Measurements from ENCODE around the gene PSMB10.
A peak's percentile ranks its signal among the peaks of the same experiment; 100 is the strongest.

The PSMB10 gene

GRCh38 chr16:67936124-67936879, at the start of gene PSMB10:
Gene PSMB10 (minus strand): TSS chr16:67936850. CDS start chr16:67936749, 101 bp downstream.
- H3K79me2 ChIP-seq (ENCODE audit: insufficient read depth, low read length) = peaks cover 25% of the 10 kb centered on the region
- H3K27me3 ChIP-seq (ENCODE audit: low read length) = no peaks in the 10 kb centered on the region
- no peaks in the 10 kb centered on the region for H3K9me3 ChIP-seq (ENCODE audit: insufficient read depth, low read length)
- peak within 1 kb of the TSS; percentile 8 for H2AFZ ChIP-seq (ENCODE audit: low read depth, low read length, severe bottlenecking)
- no peaks in the 10 kb centered on the region for H4K20me1 ChIP-seq (ENCODE audit: low read depth, low read length)
- no peaks in the 10 kb centered on the region for H3K9me2 ChIP-seq (replicated peaks; ENCODE audit: insufficient read depth, low read length)
- H3K9ac ChIP-seq (ENCODE audit: low read length) = peak within 1 kb of the TSS; percentile 89
- peak within 1 kb of the TSS; percentile 89 for H3K4me2 ChIP-seq (ENCODE audit: low read depth, low read length, poor library complexity, severe bottlenecking)
- peak within 1 kb of the TSS; percentile 77 for H3K4me3 ChIP-seq (ENCODE audit: insufficient read depth, low read length, poor library complexity, severe bottlenecking)
- TF ChIP-seq EZH2phosphoT487 (conservative IDR thresholded peaks at IDR 0.05; ENCODE audit: low read length) = no peak
- TF ChIP-seq, protein P1, sequence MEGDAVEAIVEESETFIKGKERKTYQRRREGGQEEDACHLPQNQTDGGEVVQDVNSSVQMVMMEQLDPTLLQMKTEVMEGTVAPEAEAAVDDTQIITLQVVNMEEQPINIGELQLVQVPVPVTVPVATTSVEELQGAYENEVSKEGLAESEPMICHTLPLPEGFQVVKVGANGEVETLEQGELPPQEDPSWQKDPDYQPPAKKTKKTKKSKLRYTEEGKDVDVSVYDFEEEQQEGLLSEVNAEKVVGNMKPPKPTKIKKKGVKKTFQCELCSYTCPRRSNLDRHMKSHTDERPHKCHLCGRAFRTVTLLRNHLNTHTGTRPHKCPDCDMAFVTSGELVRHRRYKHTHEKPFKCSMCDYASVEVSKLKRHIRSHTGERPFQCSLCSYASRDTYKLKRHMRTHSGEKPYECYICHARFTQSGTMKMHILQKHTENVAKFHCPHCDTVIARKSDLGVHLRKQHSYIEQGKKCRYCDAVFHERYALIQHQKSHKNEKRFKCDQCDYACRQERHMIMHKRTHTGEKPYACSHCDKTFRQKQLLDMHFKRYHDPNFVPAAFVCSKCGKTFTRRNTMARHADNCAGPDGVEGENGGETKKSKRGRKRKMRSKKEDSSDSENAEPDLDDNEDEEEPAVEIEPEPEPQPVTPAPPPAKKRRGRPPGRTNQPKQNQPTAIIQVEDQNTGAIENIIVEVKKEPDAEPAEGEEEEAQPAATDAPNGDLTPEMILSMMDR (IDR thresholded peaks at IDR 0.05; ENCODE audit: insufficient read depth, low read length, poor library complexity, severe bottlenecking) = no peak
- peak within 1 kb of the TSS; percentile 89 for H3K27ac ChIP-seq (ENCODE audit: low read depth, low read length)
- H3K36me3 ChIP-seq (ENCODE audit: low read length) = no peaks in the 10 kb centered on the region
- peaks cover 5% of the 10 kb centered on the region for H3F3A ChIP-seq (ENCODE audit: insufficient read depth)

- Histone ChIP-seq H3K4me3 (ENCODE audit: insufficient read depth, low read length, poor library complexity, severe bottlenecking) (no peak overlapping the region), H3K9me3 (ENCODE audit: insufficient read depth, low read length) (no peaks in the 10 kb centered on the region), H3K27ac (ENCODE audit: low read depth, low read length) (no peak overlapping the region), H3F3A (ENCODE audit: insufficient read depth) (no peaks in the 10 kb centered on the region), H3K27me3 (ENCODE audit: low read length) (no peaks in the 10 kb centered on the region), H2AFZ (ENCODE audit: low read depth, low read length, severe bottlenecking) (no peak overlapping the region), H3K4me2 (ENCODE audit: low read depth, low read length, poor library complexity, severe bottlenecking) (no peak overlapping the region), H3K9me2 (replicated peaks; ENCODE audit: insufficient read depth, low read length) (no peaks in the 10 kb centered on the region), H3K36me3 (ENCODE audit: low read length) (no peaks in the 10 kb centered on the region), H3K79me2 (ENCODE audit: insufficient read depth, low read length) (no peaks in the 10 kb centered on the region), H4K20me1 (ENCODE audit: low read depth, low read length) (no peaks in the 10 kb centered on the region), H3K9ac (ENCODE audit: low read length) (no peak overlapping the region)
- no peak for TF ChIP-seq EZH2phosphoT487 (conservative IDR thresholded peaks at IDR 0.05; ENCODE audit: low read length)
- TF ChIP-seq, protein P1 (IDR thresholded peaks at IDR 0.05; ENCODE audit: insufficient read depth, low read length, poor library complexity, severe bottlenecking) = no peak
Observed at GRCh38 chr16:67982011-67982696, 45.5 kb upstream of the PSMB10 start.

DNA sequence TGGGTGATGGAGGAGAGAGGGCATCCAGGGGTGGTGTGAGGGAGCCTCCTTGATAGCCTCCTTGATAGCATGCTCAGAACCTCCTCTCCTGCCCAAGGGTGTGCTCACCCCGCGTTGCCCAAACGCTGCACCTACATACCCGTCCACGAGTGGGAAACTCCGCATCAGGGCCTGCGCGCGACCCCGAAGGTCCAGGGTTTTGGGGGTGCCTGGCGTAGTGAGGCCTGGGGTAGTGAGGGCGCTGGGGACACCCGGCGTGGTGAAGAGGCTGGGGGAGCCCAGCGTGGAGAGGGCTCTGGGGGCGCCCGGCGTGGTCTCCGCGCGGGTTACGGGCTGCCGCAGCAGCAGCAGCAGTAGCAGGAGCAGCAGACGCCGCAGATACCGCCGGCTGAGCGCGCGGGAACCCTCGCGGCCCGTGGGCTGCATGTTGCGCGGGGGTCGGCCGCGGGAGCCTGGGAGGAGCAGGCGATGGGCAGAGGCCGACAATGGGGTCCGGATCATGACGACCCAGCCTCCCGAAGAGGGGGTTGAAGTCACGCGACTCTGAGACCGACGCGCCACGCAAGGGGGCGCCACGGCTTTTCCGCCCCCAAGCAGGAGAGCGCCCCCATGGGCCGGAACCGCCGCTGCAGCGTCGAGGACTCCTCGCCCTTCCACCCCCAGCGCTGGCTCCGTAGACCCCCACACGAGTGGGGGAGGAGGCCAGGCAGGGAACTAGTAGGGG, 43.5 kb upstream of the PSMB10 start, which contains the start of gene DPEP3:
Gene DPEP3, minus strand, starts transcription at position 545 of the 724 bp plus-strand sequence. Its CDS starts 119 bp downstream, at position 426.
- TF ChIP-seq, protein P1 (IDR thresholded peaks at IDR 0.05; ENCODE audit: insufficient read depth, low read length, poor library complexity, severe bottlenecking) = no peak
- TF ChIP-seq EZH2phosphoT487 (conservative IDR thresholded peaks at IDR 0.05; ENCODE audit: low read length) = no peak
- Histone ChIP-seq H3K9me3 (ENCODE audit: insufficient read depth, low read length) (no peaks in the 10 kb centered on the region), H3K4me2 (ENCODE audit: low read depth, low read length, poor library complexity, severe bottlenecking) (no peak within 1 kb of the TSS), H3K9me2 (replicated peaks; ENCODE audit: insufficient read depth, low read length) (no peaks in the 10 kb centered on the region), H3K9ac (ENCODE audit: low read length) (no peak within 1 kb of the TSS), H2AFZ (ENCODE audit: low read depth, low read length, severe bottlenecking) (no peak within 1 kb of the TSS), H3K36me3 (ENCODE audit: low read length) (no peaks in the 10 kb centered on the region), H3F3A (ENCODE audit: insufficient read depth) (no peaks in the 10 kb centered on the region), H3K27me3 (ENCODE audit: low read length) (no peaks in the 10 kb centered on the region), H3K79me2 (ENCODE audit: insufficient read depth, low read length) (no peaks in the 10 kb centered on the region), H3K27ac (ENCODE audit: low read depth, low read length) (no peak within 1 kb of the TSS), H4K20me1 (ENCODE audit: low read depth, low read length) (no peaks in the 10 kb centered on the region), H3K4me3 (ENCODE audit: insufficient read depth, low read length, poor library complexity, severe bottlenecking) (no peak within 1 kb of the TSS)

Data from SU-DHL-6 (cell line).